GM18520 (cell line): ENCODE data around the gene FGF9.

ENCODE experiments used
- ATAC-seq: cut with Tn5 transposase; IDR thresholded peaks from one replicate; pipeline ENCODE4 v1.9.1; 2021; ENCODE audit not compliant: unreplicated experiment

Gene FGF9

DNA sequence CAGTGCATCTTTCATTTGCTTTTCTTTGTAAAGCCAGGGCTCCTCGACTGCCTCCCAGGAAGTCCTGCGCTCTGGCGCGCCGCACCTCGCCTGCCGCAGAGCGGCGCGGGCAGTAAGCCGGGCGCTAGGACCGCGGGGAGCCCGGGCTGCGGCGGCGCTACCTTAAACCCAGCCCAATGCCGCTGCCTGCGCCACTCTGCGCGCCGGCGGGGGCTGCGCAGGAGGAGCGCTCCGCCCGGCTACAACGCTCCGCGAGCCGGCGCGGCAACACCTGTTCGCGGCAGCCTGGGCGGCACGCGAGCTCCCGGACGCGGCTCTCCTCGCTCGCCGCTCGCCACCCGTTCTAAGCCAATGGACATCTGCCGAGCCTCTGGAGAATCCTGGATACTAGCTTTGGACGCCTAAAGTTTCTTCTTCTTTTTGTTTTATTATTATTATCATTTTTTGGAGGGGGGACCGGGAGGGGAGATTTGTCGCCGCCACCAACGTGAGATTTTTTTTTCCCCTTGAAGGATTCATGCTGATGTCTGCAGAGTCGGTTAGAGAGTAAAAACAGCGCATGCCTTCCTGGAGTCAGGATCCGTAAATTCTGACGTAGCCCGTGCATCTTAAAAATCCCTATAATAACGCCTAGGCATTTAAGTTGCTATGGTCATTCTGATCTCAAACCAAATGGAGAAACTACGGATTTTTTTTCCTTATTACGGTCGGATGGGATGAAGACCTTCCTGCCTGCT, at the start of gene FGF9:
Gene FGF9 (plus strand): TSS at position 191 of the 737 bp plus-strand sequence. CDS start 840 bp downstream, outside the sequence.
- peak; percentile 78 for ATAC-seq

GRCh38 chr13:21625366-21625765, 45.5 kb upstream of the FGF9 start:
- ATAC-seq, result peak; percentile 53

- ATAC-seq, result no peak
These were observed 38.7 kb upstream of the FGF9 start for GRCh38 chr13:21632196-21632595.

DNA sequence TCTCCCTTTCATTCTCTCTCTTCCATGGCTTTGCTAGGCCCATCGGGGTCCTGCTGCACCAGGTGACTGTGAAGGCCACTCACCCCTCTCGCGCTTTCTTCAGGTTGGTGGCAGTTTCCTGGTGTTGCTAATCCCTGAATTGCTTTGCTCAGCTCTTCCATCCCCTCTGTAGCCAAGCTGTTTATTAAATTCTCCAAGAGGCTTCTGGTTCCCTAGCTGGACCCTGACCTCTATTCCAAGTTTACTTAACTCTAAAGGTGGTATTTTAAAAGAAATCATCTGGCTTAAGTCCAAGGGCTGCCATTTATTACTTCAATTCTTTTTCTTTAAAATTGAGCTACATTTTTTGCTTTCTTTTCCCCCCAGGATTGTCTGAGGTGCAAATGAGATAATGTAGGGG, 34.2 kb upstream of the FGF9 start:
- ATAC-seq, result no peak

GRCh38 chr13:21637296-21637695, 33.6 kb upstream of the FGF9 start:
- no peak for ATAC-seq

DNA sequence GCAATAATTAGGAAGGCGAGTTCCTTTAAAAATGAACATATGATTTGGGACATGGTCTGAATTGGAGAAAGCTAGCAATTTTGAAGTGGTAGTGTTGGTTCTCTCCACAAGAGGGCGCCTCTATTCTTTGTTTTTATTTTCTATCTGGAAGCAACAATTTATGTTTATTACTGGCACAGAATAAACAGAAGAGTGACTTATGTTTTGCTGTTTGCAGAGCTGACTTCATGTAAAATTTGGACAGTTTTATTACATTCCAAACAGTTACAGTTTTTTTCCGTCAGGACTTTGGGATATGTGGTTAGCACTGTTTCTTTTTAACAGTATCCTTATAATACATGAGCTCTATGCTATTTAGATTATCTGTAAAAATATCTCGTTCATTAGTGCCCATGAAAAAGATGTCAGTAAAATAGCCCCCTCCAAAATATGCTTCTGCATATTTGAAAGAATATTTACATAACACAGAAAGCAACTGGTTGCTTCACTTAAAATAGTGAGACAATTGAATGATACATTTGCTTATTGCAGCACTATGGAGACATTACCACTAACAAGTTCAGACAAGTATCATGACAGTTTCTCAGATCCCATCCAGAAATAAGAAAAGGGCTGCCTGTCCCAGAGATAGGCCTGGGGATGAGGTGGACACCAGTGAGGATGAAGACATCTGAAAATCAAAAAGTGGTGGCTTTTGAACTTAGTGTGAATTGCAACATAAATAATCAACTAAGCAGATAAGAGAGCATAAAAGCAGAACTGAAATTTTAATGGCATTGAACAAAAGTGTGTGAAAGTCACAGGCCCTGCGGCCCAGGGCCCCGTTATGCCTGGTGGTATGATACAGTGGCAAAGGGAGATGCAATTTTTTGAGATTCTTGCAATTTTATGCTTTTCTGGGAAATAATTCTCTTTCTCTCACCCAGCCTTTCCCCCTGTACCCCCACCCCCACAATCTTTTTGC, 32.3 kb upstream of the FGF9 start:
- no peak for ATAC-seq

- no peak for ATAC-seq
These were observed 31.3 kb upstream of the FGF9 start for GRCh38 chr13:21639561-21639960.

- ATAC-seq, result peak; percentile 38
These were observed 29.2 kb upstream of the FGF9 start for GRCh38 chr13:21641629-21642028.

- ATAC-seq, result no peak
These were observed 13.3 kb upstream of the FGF9 start for GRCh38 chr13:21657538-21657937.

- no peak for ATAC-seq
These were observed 11.8 kb upstream of the FGF9 start for GRCh38 chr13:21659087-21659486.

DNA sequence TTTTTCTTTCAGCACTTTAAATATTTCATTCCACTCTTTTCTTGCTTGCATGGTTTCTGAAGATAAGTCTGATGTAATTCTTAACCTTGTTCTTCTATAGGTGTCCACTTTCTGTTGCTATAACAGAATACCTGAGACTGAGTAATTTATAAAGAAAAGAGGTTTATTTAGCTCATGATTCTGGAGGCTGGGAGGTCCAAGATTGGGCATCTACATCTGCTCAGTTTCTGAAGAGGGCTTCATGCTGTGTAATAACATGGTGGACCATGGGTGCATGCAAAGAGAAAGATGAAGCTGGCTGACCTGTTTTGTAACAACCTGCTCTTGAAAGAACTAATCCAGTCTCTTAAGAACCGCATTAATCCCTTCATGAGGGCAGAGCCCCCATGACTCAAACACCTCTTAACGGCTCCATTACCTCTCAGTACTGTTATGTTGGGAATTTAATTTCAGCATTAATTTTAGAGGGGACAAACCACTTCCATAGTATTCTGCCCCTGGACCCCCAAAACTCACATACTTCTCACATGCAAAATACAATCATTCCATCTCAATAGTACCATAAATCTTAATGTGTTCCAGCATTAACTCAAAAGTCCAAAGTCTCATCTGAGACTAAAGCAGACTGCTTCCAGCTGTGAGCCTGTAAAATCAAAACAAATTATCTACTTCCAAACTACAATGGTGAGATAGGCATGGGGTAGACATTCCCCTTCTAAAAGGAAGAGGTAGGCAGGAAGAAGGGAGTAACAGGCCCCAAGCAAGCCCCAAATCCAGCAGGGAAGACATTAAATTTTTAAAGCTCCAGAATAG, 9.6 kb upstream of the FGF9 start:
- no peak for ATAC-seq

GRCh38 chr13:21663197-21663596, 7.7 kb upstream of the FGF9 start:
- ATAC-seq, result no peak

- ATAC-seq, result no peak
These were observed 2.1 kb upstream of the FGF9 start for GRCh38 chr13:21668732-21669275.

GRCh38 chr13:21670006-21670882, 629 bp upstream of the FGF9 start:
- peak; percentile 1 for ATAC-seq

- no peak for ATAC-seq
These were observed 880 bp downstream of the FGF9 start for GRCh38 chr13:21671620-21672286.

GRCh38 chr13:21672287-21672680, 1.4 kb downstream of the FGF9 start:
- no peak for ATAC-seq

GRCh38 chr13:21672796-21673538, 2.1 kb downstream of the FGF9 start:
- ATAC-seq, result no peak

- peak; percentile 13 for ATAC-seq
These were observed 2.6 kb downstream of the FGF9 start for GRCh38 chr13:21673539-21673788.
